PC-3 (cell line): Measurements from ENCODE around the gene MARCHF9. TPM values are rescaled to one million over a fixed set of nuclear protein-coding genes. Genes with fewer than 3 reads are reported as not detected.
A peak's percentile ranks its signal among the peaks of the same experiment; 100 is the strongest.

Experiments
- ATAC-seq: fragments of 200-7000 bp; cut with Tn5 transposase; 2 replicates; pipeline ENCODE4 v1.9.1; 2020; ENCODE audit warnings: mild to moderate bottlenecking, moderate library complexity
- BruUV-seq: library from RNA; stranded (reverse); fragments of 400-500 nt; replicated peaks from 2 replicates; lab custom pipeline; 2021; lab: Mats Ljungman, UMichigan
- CTCF ChIA-PET: fragments of 300-600 bp; sonication (Branson Sonifier 250); formaldehyde crosslinking; loops from one replicate; lab custom pipeline; 2022; ENCODE audit warnings: antibody characterized with exemption; lab: Charles Lee
- POLR2A ChIA-PET: fragments of 300-600 bp; sonication (Branson Sonifier 250); formaldehyde crosslinking; loops from one replicate; lab custom pipeline; 2022; ENCODE audit warnings: antibody characterized with exemption; ENCODE audit not compliant: unreplicated experiment; lab: Charles Lee
- DNase-seq: peaks from one replicate; pipeline ENCODE4 v3.0.0-alpha.2; 2015
- H2AFZ ChIP-seq: fragments of 300-600 bp; sonication (generic); 2 replicates; pipeline ENCODE4 v1.6.0; 2016; ENCODE audit warnings: antibody characterized with exemption, low read length
- H3F3A ChIP-seq: fragments of 300-600 bp; sonication (generic); one replicate; pipeline ENCODE4 v1.6.0; 2017; ENCODE audit warnings: antibody characterized with exemption, low read length, control low read depth, mild to moderate bottlenecking; ENCODE audit not compliant: unreplicated experiment
- H3K27ac ChIP-seq: fragments of 300-600 bp; sonication (generic); 2 replicates; pipeline ENCODE4 v1.5.1; 2016; ENCODE audit warnings: mild to moderate bottlenecking, low read length
- H3K27me3 ChIP-seq: fragments of 300-600 bp; sonication (generic); 2 replicates; pipeline ENCODE4 v1.6.1; 2016; ENCODE audit warnings: low read length, mixed read lengths
- H3K36me3 ChIP-seq: fragments of 300-600 bp; sonication (generic); 2 replicates; pipeline ENCODE4 v1.6.1; 2016; ENCODE audit warnings: low read depth, mixed run types, low read length, mixed read lengths
- H3K4me1 ChIP-seq: fragments of 300-600 bp; sonication (generic); 2 replicates; pipeline ENCODE4 v1.5.1; 2016; ENCODE audit warnings: low read length; ENCODE audit not compliant: insufficient read depth
- H3K4me2 ChIP-seq: fragments of 300-600 bp; sonication (generic); 2 replicates; pipeline ENCODE4 v1.6.0; 2016; ENCODE audit warnings: low read length
- H3K4me3 ChIP-seq: fragments of 300-600 bp; sonication (generic); 2 replicates; pipeline ENCODE4 v1.5.1; 2016; ENCODE audit warnings: mild to moderate bottlenecking, low read length, mixed read lengths
- H3K79me2 ChIP-seq: fragments of 300-600 bp; sonication (generic); 2 replicates; pipeline ENCODE4 v1.6.1; 2017; ENCODE audit warnings: low read length, mixed read lengths
- H3K9ac ChIP-seq: fragments of 300-600 bp; sonication (generic); 2 replicates; pipeline ENCODE4 v1.6.0; 2016; ENCODE audit warnings: mild to moderate bottlenecking, low read length
- H3K9me2 ChIP-seq: fragments of 300-600 bp; sonication (generic); replicated peaks from 2 replicates; pipeline ENCODE4 v1.6.1; 2016; ENCODE audit warnings: mixed run types, low read length, mixed read lengths
- H3K9me3 ChIP-seq: fragments of 300-600 bp; sonication (generic); 2 replicates; pipeline ENCODE4 v1.6.1; 2016; ENCODE audit warnings: low read length, mixed read lengths
- H4K20me1 ChIP-seq: fragments of 300-600 bp; sonication (generic); 2 replicates; pipeline ENCODE4 v1.6.1; 2016; ENCODE audit warnings: low read length, mixed read lengths
- EZH2 ChIP-seq: fragments of 300-600 bp; sonication (generic); IDR thresholded peaks from one replicate; pipeline ENCODE4 v1.6.1; 2017; ENCODE audit warnings: antibody characterized with exemption, mild to moderate bottlenecking, low read length; ENCODE audit not compliant: unreplicated experiment
- EZH2phosphoT487 ChIP-seq: fragments of 300-600 bp; sonication (generic); IDR thresholded peaks from 2 replicates; pipeline ENCODE4 v1.6.1; 2018; ENCODE audit warnings: mild to moderate bottlenecking, antibody characterized with exemption, low read length, borderline replicate concordance
- intact Hi-C: fragments of 100-400 bp; cut with micrococcal nuclease; formaldehyde crosslinking; loops from 2 replicates; pipeline ENCODE4 v1.9.0; 2023
- total RNA-seq: library from RNA; depleted of rRNA; stranded (reverse); fragments of >200 nt; gene quantifications from 2 replicates; pipeline ENCODE4 v1.2.3, GENCODE V29; 2014
- TF ChIP-seq, protein P1 (sequence below): fragments of 300-600 bp; sonication (generic); conservative IDR thresholded peaks from 2 replicates; pipeline ENCODE4 v1.5.1; 2017; ENCODE audit warnings: antibody characterized with exemption, low read depth, mild to moderate bottlenecking, low read length

MARCHF9 gene
- total RNA-seq, 1 experiment from 2014 or later: 13.4 TPM

DNA sequence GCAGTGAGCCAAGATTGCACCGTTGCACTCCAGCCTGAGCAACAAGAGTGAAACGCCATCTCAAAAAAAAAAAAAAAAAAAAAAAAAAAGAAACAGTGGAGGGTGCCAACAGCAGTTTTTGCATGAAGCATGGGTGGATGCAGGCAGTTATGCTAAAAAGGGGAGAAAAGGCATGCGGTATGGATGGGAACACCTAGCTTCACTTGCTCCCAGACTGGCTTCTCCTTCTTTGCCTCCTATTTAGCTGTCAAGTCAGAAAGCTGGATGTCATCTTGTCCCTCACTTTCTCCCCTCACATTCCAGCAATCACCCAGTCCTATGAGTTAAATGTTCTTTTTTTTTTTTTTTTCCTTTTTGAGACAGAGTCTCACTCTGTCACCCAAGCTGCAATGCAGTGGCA, 20.1 kb downstream of the MARCHF9 start:
- TF ChIP-seq, protein P1, sequence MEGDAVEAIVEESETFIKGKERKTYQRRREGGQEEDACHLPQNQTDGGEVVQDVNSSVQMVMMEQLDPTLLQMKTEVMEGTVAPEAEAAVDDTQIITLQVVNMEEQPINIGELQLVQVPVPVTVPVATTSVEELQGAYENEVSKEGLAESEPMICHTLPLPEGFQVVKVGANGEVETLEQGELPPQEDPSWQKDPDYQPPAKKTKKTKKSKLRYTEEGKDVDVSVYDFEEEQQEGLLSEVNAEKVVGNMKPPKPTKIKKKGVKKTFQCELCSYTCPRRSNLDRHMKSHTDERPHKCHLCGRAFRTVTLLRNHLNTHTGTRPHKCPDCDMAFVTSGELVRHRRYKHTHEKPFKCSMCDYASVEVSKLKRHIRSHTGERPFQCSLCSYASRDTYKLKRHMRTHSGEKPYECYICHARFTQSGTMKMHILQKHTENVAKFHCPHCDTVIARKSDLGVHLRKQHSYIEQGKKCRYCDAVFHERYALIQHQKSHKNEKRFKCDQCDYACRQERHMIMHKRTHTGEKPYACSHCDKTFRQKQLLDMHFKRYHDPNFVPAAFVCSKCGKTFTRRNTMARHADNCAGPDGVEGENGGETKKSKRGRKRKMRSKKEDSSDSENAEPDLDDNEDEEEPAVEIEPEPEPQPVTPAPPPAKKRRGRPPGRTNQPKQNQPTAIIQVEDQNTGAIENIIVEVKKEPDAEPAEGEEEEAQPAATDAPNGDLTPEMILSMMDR: no peak
- no peak for TF ChIP-seq EZH2
- TF ChIP-seq EZH2phosphoT487: no peak
- H4K20me1 ChIP-seq: no peaks in the 10 kb centered on the region
- H3K9ac ChIP-seq: no peak overlapping the region
- H3K9me3 ChIP-seq: no peaks in the 10 kb centered on the region
- no peaks in the 10 kb centered on the region for H3K27me3 ChIP-seq
- ChIA-PET CTCF (no interaction called here), POLR2A (no interaction called here)
- peaks cover 28% of the 10 kb centered on the region for H3K79me2 ChIP-seq
- no peaks in the 10 kb centered on the region for H3F3A ChIP-seq
- H3K9me2 ChIP-seq: no peaks in the 10 kb centered on the region
- no peak overlapping the region for H2AFZ ChIP-seq
- peaks cover 6% of the 10 kb centered on the region; the same call in 1 of the 2 replicates for H3K36me3 ChIP-seq
- intact Hi-C loops: no loop called here
- BruUV-seq: no TSS peak
- no peak overlapping the region for H3K4me2 ChIP-seq
- H3K4me3 ChIP-seq: no peak overlapping the region
- DNase-seq (no peak), ATAC-seq (no peak)
- peaks cover 11% of the 10 kb centered on the region for H3K4me1 ChIP-seq
- no peak overlapping the region for H3K27ac ChIP-seq

DNA sequence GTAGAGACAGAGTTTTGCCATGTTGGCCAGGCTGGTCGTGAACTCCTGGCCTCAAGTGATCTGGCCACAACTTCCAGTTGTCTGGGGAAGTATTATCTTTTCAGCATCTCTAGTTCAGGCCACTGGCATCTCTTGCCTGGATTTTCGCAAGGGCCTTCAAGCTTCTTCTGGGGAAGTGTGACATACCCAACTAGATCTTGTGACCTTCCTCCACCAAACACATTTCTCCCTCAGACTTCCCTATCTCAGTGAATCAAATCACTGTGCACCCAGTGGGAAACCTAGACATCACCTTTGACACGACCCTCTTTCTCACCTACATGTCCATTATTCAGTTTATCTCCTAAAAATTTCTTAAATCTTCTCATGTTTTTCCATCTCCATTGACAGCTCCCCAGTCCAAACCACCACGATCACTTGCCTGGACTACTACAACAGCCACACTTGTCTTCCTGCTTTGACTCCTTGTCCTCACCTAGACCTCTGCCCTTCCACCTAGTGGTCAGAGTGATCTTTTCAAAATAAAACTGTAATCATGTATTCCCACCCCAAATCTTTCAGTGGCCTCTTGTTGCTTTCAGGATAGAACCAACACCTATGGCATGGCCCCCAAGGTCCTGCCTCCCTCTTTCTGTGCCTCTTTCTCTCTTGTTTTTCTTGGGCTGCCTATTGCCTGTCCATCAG, 20.8 kb downstream of the MARCHF9 start:
- DNase-seq: no peak
- Histone ChIP-seq H3K4me2 (no peak overlapping the region), H3K4me3 (no peak overlapping the region)

DNA sequence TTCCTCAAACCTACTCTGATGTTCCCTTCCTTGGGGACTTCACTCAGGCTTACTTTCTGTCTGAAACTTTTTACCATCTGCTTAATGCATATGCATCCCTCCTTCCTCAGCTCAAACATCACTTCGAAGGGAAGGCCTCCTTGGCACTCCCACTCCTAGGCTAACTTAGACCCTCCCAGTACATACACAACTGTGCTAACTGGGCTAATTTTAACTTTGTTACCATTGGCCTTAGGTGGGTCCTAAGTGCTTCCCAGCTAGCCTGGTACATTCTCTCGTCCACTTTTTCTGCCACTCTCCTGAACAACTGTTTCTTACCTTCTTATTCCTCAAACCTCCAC, 21.3 kb downstream of the MARCHF9 start:
- H4K20me1 ChIP-seq: no peaks in the 10 kb centered on the region
- intact Hi-C loops: no loop called here
- no TSS peak for BruUV-seq
- DNase-seq: no peak
- TF ChIP-seq EZH2phosphoT487: no peak
- TF ChIP-seq, protein P1: no peak
- H3K4me3 ChIP-seq: no peak overlapping the region
- peaks cover 18% of the 10 kb centered on the region for H3K79me2 ChIP-seq
- ATAC-seq: no peak
- peaks cover 5% of the 10 kb centered on the region; the same call in 1 of the 2 replicates for H3K4me1 ChIP-seq
- POLR2A ChIA-PET: no interaction called here
- H3K9me2 ChIP-seq: no peaks in the 10 kb centered on the region
- no peaks in the 10 kb centered on the region for H3K36me3 ChIP-seq
- no peaks in the 10 kb centered on the region for H3F3A ChIP-seq
- no peak overlapping the region for H3K9ac ChIP-seq
- CTCF ChIA-PET: no interaction called here
- H3K9me3 ChIP-seq: no peaks in the 10 kb centered on the region
- H2AFZ ChIP-seq: no peak overlapping the region
- no peaks in the 10 kb centered on the region for H3K27me3 ChIP-seq
- no peak overlapping the region for H3K27ac ChIP-seq
- H3K4me2 ChIP-seq: no peak overlapping the region

More for the DNA sequence above, 20.8 kb downstream of the MARCHF9 start:
- Histone ChIP-seq H4K20me1 (no peaks in the 10 kb centered on the region), H3K36me3 (peaks cover 1% of the 10 kb centered on the region; the same call in 1 of the 2 replicates), H3F3A (no peaks in the 10 kb centered on the region), H2AFZ (no peak overlapping the region), H3K9me3 (no peaks in the 10 kb centered on the region), H3K9me2 (no peaks in the 10 kb centered on the region), H3K4me1 (peaks cover 9% of the 10 kb centered on the region), H3K27ac (no peak overlapping the region), H3K27me3 (no peaks in the 10 kb centered on the region), H3K79me2 (peaks cover 23% of the 10 kb centered on the region), H3K9ac (no peak overlapping the region)
- intact Hi-C loops: no loop called here
- BruUV-seq: no TSS peak
- ChIA-PET POLR2A (no interaction called here), CTCF (no interaction called here)
- ATAC-seq: no peak
- TF ChIP-seq, protein P1: peak; percentile 15; the same call in 1 of the 2 replicates
- no peak for TF ChIP-seq EZH2
